DMS 273 treated with DMSO at 0.1 percent for 48 hours (cell line): ENCODE results near the gene KRT35.

Experiments
- DNase-seq: peaks from one replicate; lab custom pipeline; 2025; lab: John Stamatoyannopoulos, UW

The KRT35 gene

GRCh38 chr17:41511716-41512115 lies 30.8 kb upstream of the KRT35 start:
- no peak for DNase-seq

DNA sequence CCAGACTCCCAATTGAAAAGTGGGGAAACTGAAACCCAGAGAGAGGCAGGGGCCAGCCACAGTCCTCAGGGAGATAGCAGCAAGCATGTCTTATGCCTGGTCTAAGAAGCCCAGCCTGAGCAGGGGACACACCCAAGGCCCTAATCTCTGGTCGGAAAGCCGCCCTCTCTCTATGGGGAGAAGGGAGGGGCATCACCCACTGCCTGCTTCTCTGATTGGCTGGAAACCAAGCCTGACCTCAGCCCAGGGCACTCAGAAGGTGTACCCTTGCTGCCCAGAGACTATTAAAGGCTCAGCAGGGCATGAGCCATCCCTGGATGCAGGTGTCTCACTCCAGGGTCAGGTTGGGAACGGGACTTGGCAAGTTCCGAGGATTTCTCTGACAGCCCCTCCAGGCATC lies 30.2 kb upstream of the KRT35 start:
- DNase-seq, result no peak

DNA sequence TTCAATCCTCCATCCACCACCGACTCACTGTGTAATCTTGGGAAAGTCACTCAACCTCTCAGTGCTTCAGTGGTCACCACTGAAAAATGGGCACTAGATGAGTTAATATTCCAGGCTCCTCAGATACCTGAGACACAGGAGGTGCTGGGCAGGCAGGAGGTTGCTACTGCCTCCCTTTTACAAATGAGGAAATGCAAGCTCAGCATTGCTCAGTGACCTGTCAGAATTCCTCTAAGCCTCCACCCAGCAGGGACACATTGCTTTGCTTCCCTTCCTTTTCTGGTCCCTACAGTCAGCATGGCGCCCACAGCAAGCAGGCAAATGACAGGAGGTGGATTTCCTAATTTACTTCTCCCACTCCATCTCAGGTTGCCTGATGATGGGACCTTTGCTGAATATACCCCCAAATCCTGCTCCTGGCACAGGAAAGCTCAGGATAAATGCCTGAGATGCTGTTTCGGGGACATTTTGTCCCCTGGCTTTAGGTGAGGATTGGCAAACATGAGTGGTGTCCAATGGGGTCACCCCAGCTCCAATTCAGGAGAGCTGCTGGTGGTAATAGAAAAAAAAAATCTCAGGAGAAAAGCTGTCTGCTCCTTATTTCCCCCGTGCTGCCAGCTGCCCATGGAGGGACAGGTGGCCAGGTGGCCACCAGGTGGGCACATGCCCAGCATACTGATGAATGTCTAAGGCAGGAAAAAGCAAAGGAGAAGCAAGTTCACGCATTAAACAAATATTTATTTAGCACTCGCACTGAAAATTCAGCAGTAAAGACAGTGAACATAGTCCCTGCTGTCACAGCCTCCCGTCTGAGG lies 29.5 kb upstream of the KRT35 start:
- DNase-seq, result no peak

DNA sequence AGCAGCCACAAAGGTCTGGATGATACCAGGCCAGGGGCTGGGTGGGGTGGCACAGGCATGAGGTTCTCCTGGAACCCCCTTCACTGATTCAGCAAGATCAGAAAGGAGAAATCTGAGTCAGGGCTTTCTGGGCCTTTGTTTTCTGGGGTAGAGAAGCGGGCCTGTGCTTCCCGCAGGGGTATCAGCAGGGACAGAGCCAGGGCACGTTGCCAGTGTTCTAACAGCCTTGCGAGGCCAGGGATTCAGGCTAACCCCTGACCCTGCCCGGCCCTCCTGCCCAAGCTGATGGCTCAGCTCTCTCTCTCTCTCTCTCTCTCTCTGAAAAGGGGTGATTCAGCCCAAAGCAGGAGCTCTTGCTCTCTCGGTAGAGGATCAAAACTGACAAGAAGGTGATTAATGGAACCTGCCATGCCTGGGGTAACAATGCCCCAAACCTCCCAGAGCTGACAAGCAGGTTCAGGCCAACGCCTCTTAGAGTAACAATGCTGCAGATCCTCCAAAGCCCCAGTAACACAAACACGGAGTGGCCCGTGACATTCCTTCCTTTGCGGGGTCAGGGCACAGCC lies 26.4 kb upstream of the KRT35 start:
- no peak for DNase-seq

- no peak for DNase-seq
Measured at GRCh38 chr17:41505809-41506767, 25.1 kb upstream of the KRT35 start.

DNA sequence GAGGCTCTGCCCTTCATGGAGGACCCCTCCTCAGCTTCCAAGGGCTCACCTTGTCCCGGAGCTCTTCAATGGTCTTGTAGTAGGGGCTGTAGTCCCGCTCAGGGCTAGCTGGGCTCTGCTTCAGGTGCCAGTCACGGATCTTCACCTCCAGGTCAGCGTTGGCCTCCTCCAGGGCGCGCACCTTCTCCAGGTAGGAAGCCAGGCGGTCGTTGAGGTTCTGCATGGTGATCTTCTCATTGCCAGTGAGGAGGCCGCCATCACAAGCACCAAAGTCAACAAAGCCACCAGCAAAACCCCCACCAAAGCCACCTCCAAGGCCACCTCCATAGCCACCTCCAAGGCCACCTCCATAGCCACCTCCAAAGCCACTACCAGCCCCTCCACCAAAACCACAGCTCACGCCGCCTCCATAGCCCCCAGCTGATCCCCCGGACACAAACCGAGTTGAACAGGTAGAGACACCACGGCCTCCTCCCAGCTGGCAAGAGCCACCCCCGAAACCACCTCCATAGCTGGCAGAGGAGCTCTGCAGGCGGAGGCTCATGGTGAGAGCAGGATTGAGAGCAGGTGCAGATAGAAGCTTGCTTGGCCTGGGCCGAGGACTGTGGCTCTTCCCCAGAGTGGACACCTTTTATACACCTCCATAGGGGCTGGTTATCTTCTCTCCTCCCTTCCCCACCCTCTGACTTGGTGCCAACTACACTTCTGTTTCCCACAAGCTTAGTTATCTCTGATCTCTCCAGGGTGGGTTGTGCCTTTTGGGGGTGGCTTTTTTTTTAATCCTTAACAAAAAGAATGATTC lies 24.3 kb upstream of the KRT35 start, which contains the start of gene KRT13:
TSS of gene KRT13 (minus strand) at position 606 of the 802 bp plus-strand sequence. CDS start at position 544, 62 bp downstream.
- DNase-seq, result no peak

- DNase-seq, result no peak
Measured at GRCh38 chr17:41504246-41504977, 23.5 kb upstream of the KRT35 start.

DNA sequence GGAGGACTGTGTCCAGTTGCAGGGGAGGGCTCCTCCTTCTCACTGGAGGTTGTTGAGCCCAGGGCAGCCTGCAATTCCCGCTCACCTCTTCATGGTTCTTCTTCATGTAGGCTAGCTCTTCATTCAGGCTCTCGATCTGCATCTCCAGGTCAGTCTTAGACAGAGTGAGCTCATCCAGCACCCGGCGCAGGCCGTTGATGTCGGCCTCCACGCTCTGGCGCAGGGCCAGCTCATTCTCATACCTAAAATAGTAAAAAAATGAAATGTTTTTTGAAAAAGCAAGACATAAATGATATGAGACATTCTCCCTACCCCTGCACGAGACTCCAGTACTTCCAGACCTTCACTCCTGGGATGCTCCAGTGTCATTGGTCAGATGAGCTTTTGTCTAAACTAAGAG lies 22.3 kb upstream of the KRT35 start:
- no peak for DNase-seq

DNA sequence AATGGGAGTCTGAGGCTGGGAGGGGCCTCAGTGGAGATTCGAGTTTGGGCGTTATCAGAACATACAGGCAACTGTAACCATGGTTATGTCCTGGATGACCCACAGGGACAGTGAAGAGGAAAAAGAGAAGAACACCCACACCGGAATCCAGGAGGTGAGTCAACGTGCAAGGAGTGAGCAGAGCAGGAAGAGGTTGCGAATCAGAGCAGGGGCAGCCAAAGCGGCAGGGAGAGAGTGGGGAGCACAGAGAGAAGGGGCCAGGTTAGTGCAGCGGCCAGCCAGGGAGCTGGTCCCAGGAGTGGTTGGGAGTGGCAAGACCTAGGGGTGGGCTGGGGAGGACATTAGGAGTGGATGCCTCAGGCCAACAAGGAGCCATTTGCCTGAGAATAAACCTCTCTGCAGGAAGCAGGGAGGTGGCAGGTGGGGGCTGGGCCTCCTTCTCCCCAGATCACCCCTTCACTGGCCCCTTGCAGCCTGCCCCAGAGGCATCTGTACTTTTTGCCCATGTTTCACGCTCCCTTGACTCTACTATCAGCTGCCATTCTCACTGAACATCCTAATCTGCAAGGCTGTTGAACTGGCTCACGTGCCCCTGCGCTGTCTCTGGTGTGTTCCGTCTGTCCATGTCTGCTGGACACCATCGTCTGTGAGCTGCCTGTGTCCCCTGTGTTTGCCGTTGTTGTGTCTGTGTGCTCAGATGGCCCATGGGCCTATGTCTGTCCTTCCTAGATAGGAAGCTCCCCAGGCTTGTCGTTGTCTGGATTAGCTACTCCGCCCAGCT lies 19.4 kb upstream of the KRT35 start:
- no peak for DNase-seq

DNA sequence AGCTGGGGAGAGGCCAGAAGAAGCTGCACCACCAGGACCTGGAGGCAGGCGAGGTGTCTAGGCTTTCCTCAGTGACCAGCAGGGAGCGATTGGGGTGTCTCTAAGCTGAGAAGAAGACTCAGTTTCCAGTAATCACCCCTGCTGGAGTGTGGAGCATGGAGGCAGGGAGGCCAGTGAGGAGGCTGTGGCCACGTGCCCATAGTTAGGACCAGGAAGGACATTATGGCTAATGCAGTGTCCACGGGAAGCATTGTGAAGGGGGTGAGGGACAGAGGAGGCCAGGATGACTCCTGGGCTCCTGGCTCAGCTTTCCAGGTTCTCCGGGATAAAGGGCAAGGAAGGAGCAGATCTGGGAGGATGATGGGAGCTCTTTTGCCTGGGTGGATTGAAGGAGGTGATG lies 18.8 kb upstream of the KRT35 start:
- no peak for DNase-seq

DNA sequence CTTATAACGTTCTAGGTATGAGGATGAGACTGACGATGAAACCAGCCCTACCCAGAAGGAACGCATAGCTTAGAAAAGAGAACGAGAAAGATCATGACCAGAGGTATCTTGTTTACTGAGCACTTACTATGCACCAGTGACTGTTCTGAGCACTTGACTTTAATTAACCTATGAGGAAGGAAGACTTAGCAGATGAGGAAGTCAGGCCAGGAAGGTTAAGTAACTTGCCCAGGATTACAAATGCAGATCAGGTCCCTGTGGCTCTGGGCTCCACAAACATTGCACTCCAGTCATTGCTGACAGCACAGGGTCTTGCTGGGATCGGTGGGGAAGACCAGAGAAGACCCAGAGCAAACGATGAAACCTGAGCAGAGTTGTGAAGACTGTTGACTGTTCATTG lies 17.3 kb upstream of the KRT35 start:
- DNase-seq, result no peak

DNA sequence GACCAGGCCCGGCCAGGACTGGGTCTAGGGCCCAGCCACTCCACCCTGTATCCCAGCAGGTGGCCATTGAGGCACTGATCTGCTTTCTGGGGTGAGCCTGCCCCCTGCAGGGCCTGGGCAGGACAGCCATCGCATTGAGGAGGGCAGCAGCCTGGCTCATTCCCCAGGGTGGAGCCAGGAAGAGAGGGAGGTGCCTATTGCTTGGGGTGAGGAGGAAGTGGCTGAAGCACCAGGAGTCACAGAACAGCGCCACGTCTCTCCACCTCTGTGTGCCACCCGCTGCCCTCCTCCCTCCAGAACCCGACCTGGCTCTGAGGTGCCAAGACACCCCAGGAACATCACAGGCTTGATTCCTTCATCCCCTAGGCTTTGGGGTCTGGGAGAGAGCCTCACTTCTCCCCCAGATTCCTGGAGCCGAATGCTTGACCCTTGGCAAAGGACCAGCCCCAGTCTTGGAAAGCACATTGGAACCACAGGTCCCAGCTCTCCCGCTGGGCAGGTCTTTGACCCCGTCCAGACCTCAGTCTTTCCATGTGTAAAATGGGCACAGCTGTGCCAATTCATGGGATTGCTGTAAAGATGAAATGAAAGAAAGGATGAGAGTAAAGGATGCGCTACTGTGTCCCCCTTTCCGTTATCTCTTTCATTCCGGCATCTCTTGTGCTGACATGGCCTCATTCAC lies 16.0 kb upstream of the KRT35 start:
- peak; percentile 22 for DNase-seq

- DNase-seq, result no peak
Measured at GRCh38 chr17:41494524-41494923, 13.6 kb upstream of the KRT35 start.

DNA sequence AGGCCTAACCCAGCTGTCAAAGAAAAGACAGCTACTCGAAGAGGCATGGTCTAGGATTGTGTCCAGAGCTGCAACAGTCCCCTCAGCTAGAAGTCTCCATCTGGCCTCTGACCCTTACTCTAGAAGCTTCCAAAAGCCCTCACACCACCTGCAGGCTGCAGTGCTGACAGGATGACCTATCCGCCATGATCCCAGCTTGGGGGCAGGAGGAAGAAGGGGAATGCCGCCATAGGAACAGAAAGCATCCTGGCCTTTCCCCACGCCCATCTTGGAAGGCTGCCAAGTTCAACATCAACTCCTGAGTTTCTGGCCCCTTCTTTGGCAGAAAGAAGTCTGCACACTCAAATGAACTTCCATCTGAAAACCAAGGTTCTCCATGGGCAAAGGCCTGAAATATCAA lies 11.8 kb upstream of the KRT35 start:
- DNase-seq, result peak; percentile 44

DNA sequence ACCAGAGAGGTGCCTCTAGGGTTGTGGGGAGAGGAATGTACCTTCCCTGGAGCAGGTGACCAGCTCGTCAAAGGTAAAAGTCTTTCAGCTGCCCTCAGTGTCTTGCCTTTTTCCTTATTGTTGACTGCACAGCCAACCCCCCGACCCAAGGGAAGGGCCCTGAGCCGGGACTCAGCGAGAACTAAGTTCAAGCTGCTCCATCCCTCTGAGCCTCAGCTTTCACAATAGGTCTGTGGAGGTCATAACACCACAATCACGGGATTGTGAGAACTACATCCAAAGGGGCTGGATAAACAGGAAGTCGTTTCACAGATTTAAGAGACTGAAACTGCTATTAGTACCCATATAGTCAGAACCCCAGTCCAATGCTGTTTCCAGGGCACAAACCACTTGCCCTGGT lies 11.4 kb upstream of the KRT35 start:
- DNase-seq, result no peak

DNA sequence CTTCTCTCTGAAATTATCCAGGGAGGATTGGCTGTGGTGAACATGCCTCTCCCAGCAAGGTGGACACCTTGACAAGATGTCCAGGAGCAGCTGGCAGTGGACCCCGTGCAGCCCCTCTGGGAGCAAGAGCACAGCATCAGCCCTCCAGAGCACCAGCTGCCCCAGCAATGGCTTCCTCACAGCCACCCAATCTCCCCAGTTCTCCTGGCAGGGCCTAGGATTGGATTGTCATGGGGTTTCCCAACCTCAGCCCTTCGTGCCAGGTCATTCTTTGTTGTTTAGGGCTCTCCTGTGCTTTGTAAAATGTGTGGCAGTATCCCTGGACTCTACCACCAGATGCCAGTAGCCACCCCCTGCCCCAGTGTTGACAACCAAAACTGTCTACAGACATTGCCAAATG lies 10.5 kb upstream of the KRT35 start:
- DNase-seq, result no peak

- DNase-seq, result no peak
Measured at GRCh38 chr17:41490000-41490990, 9.3 kb upstream of the KRT35 start.

DNA sequence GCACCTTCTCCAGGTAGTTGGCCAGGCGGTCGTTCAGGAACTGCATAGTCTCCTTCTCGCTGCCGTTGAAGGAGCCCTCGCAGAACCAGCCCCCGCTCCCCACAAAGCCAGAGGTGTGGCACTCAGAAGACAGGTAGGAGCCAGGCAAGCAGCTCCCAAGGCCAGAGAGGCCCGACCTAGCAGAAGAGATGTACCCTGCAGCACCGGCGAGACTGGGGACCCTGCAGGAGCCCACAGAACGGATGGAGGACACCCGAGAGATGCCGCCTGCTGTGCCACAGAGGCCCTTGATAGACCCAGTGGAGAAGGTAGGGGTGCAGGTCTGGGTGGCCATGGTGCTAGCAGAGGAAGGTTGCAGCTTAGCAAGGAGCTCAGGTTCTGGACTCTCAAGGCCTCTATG lies 8.6 kb upstream of the KRT35 start, which contains the start of gene KRT36:
TSS of gene KRT36 (minus strand) at position 380 of the 400 bp plus-strand sequence. CDS start at position 334, 46 bp downstream.
- DNase-seq, result no peak
